G401 (cell line): Measurements from ENCODE around the gene EZH2. TPM values are rescaled to one million over a fixed set of nuclear protein-coding genes. Genes with fewer than 3 reads are reported as not detected.

Source experiments
- DNase-seq: peaks from one replicate; pipeline ENCODE4 v3.0.0-alpha.2; 2015; ENCODE audit warnings: low spot score
- in situ Hi-C: cut with HindIII; loops from 2 replicates; pipeline ENCODE4 v1.10.0; 2016; ENCODE audit warnings: low sequenced_read_pairs, mixed read lengths
- total RNA-seq: library from RNA; depleted of rRNA; stranded (reverse); fragments of >200 nt; shearing (Covaris generic); gene quantifications from 2 replicates; pipeline ENCODE4 v1.2.3, GENCODE V29; 2014; rRNA removed

Gene EZH2
- total RNA-seq, 1 experiment from 2014 or later = 37.5 TPM

GRCh38 chr7:148790131-148790726 lies 93.9 kb downstream of the EZH2 start:
- no peak for DNase-seq
- in situ Hi-C loops = no loop called here

DNA sequence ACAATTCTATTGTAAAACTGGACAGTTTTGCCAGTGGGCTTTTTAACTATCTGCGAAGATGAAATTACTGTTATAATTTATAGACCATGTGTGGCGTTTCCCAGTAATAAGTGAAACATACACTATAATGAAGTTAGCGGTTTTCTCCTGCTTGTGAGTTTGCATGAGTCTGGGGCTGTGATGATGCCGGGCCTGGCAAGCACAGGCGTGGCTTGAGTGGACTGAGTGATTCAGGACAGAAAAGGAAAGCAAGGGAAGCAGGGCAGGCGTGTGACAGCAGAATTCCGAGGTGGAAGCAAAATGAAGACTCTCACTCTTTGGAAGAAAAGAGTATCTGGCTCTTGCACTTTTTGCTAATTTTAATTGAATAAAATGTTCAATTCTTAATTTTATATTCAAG lies 94.9 kb downstream of the EZH2 start:
- no peak for DNase-seq
- in situ Hi-C loops = no loop called here

GRCh38 chr7:148787571-148788295 lies 96.4 kb downstream of the EZH2 start:
- DNase-seq = no peak
- in situ Hi-C loops = no loop called here

GRCh38 chr7:148783801-148784527 lies 100.1 kb downstream of the EZH2 start:
- DNase-seq = no peak
- in situ Hi-C loops = no loop called here

GRCh38 chr7:148782757-148783456 lies 101.2 kb downstream of the EZH2 start:
- in situ Hi-C loops = no loop called here
- no peak for DNase-seq

DNA sequence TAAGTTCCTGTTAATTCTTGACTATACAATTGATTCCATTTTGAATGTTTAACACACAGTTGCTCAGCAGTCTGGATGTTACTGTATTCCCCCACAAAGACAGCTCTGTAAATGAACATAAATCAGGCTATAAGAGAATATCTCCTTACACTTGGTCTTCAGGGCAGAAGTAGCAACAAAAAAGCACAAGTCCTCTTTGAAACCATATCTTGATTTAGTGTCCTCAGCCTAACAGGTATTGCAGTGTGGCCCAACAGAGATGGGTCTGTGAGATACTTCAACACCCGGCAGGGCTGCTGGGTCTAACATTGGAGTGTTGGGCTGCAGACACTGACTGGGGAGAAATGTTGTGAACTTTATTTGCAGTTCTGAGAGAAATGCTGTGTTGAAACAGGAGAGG lies 109.6 kb downstream of the EZH2 start:
- in situ Hi-C loops = no loop called here
- DNase-seq = no peak

GRCh38 chr7:148773334-148773733 lies 110.8 kb downstream of the EZH2 start:
- DNase-seq = no peak
- in situ Hi-C loops = no loop called here

- no peak for DNase-seq
- in situ Hi-C loops = no loop called here
Observed at GRCh38 chr7:148772297-148773089, 111.6 kb downstream of the EZH2 start.

DNA sequence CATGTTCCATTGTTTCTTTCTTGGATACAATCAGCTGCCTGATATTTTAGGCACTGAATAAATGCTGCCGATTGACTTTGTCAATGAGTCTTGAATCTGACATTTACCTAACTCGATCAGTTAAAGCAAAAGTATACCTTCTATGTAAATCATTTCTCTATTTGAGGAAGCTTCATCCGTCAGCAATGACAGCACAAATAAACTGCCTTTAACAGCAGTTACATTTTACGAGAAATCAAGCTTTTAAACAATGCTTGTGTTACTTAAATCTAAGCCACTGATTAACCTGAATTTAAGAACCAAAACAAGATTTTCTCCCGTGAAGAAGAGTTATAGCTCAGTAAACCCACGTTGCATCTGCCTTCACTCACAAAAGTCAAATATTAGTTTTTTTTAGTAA lies 114.1 kb downstream of the EZH2 start:
- in situ Hi-C loops = no loop called here
- no peak for DNase-seq

DNA sequence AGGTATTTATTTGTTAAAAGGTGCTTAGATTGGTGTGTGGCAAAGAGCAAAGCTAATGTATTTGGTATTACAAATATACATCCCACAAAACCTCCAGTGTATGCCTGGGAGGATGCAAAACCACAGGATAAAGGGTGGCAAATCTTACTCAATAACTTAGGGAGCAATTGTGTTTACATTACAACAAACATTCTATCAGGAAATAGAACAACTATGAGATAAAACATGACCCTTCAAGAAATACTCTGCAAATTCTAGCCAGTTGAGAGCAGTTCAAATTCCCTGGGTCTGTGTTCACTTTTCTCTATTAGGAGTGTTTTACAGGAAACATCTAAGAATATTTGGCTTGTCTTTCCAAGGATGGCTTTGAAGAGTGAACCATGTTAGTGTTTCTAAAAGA lies 120.5 kb downstream of the EZH2 start:
- in situ Hi-C loops = no loop called here
- DNase-seq = no peak

- in situ Hi-C loops = no loop called here
- DNase-seq = peak; percentile 78
Observed at GRCh38 chr7:148761499-148762278, 122.4 kb downstream of the EZH2 start.

Other genes starting within 250 kb of the EZH2 start
- gene CUL1, start 185.4 kb downstream of the EZH2 start, total RNA-seq = 69.8 and 84.5 TPM in 2 replicates
- 256 and 309 TPM in 2 replicates for gene PDIA4, start 144.2 kb upstream of the EZH2 start, total RNA-seq
- gene ZNF786, start 206.4 kb upstream of the EZH2 start, total RNA-seq = 5.2 and 6.4 TPM in 2 replicates
- 3.4 and 4.7 TPM in 2 replicates for gene ZNF425, start 242.0 kb upstream of the EZH2 start, total RNA-seq